HEK293 (cell line): ENCODE measurements around the gene RAB9B.
"Not testable (repeated sequence)": the region's sequence is repeated elsewhere in the genome, so short reads cannot be mapped to it uniquely, and the experiment has no call there.

ENCODE experiments used
- CTCF ChIA-PET: fragments of 350-600 bp; formaldehyde crosslinking; extraction: SDS; loops from one replicate; lab custom pipeline; 2021; ENCODE audit warnings: antibody characterized with exemption; lab: Yijun Ruan, JAX
- POLR2A ChIA-PET: fragments of 300-600 bp; formaldehyde crosslinking; extraction: SDS; loops from one replicate; lab custom pipeline; 2020; ENCODE audit warnings: antibody characterized with exemption, inconsistent platforms; lab: Yijun Ruan, JAX
- H3K27ac ChIP-seq: fragments of 200-500 bp; sonication (Bioruptor generic); 2 replicates; pipeline ENCODE4 v1.5.1; 2014; ENCODE audit warnings: low read depth, low read length, control low read depth, inconsistent platforms; ENCODE audit errors: extremely low read depth
- H3K36me3 ChIP-seq, 2 experiments: fragments of 200-500 bp in 1 of 2; sonication (Bioruptor generic) in 1 of 2; 1 replicate in 1 of 2; 2 replicates in 1 of 2; pipeline ENCODE4 v1.5.1; 2014 to 2017; ENCODE audit warnings: inconsistent platforms in 2 of 2, low read length in 2 of 2; ENCODE audit not compliant: control insufficient read depth in 2 of 2, insufficient read depth in 1 of 2
- H3K4me1 ChIP-seq: fragments of 200-500 bp; sonication (Bioruptor generic); 2 replicates; pipeline ENCODE4 v1.5.1; 2014; ENCODE audit warnings: mild to moderate bottlenecking, low read length, inconsistent platforms; ENCODE audit not compliant: control insufficient read depth, insufficient read depth
- H3K4me3 ChIP-seq: 2 replicates; pipeline ENCODE4 v1.5.1; 2011; ENCODE audit warnings: low read depth, mild to moderate bottlenecking, control low read depth, low read length, moderate library complexity
- H3K9me3 ChIP-seq: fragments of 200-500 bp; sonication (Bioruptor generic); 2 replicates; pipeline ENCODE4 v1.5.1; 2014; ENCODE audit warnings: low read depth, low read length, inconsistent platforms; ENCODE audit not compliant: control insufficient read depth, insufficient read depth
- ELK4 ChIP-seq: IDR thresholded peaks from 2 replicates; pipeline ENCODE4 v1.6.1; 2011; ENCODE audit warnings: mild to moderate bottlenecking, low read depth, low read length, borderline replicate concordance
- GLIS1 ChIP-seq: fragments of 450-650 bp; formaldehyde crosslinking; IDR thresholded peaks from 2 replicates; pipeline ENCODE4 v1.5.1; 2016; ENCODE audit warnings: missing biosample characterization, missing genetic modification characterization
- KLF1 ChIP-seq: fragments of 450-650 bp; formaldehyde crosslinking; IDR thresholded peaks from 2 replicates; pipeline ENCODE4 v1.5.1; 2016; ENCODE audit warnings: missing biosample characterization, missing genetic modification characterization
- OSR2 ChIP-seq: fragments of 450-650 bp; formaldehyde crosslinking; IDR thresholded peaks from 2 replicates; pipeline ENCODE4 v1.5.1; 2016; ENCODE audit warnings: missing biosample characterization, missing genetic modification characterization
- PRDM1 ChIP-seq: fragments of 450-650 bp; formaldehyde crosslinking; IDR thresholded peaks from 2 replicates; pipeline ENCODE4; 2016; ENCODE audit warnings: missing biosample characterization, missing genetic modification characterization
- PRDM10 ChIP-seq: fragments of 450-650 bp; formaldehyde crosslinking; IDR thresholded peaks from 2 replicates; pipeline ENCODE4 v1.5.1; 2016; ENCODE audit warnings: missing biosample characterization, missing genetic modification characterization
- PRDM6 ChIP-seq: fragments of 450-650 bp; formaldehyde crosslinking; IDR thresholded peaks from 2 replicates; pipeline ENCODE4 v1.5.1; 2017; ENCODE audit warnings: missing biosample characterization, missing genetic modification characterization
- ZNF146 ChIP-seq: fragments of 450-650 bp; formaldehyde crosslinking; IDR thresholded peaks from 2 replicates; pipeline ENCODE4 v1.5.1; 2016; ENCODE audit warnings: missing biosample characterization, missing genetic modification characterization
- ZNF157 ChIP-seq: fragments of 450-650 bp; formaldehyde crosslinking; IDR thresholded peaks from 2 replicates; pipeline ENCODE4 v1.5.1; 2016; ENCODE audit warnings: missing biosample characterization, missing genetic modification characterization
- ZNF24 ChIP-seq: fragments of 450-650 bp; formaldehyde crosslinking; IDR thresholded peaks from 2 replicates; pipeline ENCODE4 v1.5.1; 2016; ENCODE audit warnings: missing biosample characterization, missing genetic modification characterization
- ZNF280D ChIP-seq: fragments of 450-650 bp; formaldehyde crosslinking; IDR thresholded peaks from 2 replicates; pipeline ENCODE4 v1.5.1; 2016; ENCODE audit warnings: missing biosample characterization, missing genetic modification characterization
- ZNF560 ChIP-seq: fragments of 450-650 bp; formaldehyde crosslinking; IDR thresholded peaks from 2 replicates; pipeline ENCODE4 v1.5.1; 2017; ENCODE audit warnings: missing biosample characterization, missing genetic modification characterization, borderline replicate concordance
- ZNF707 ChIP-seq: fragments of 450-650 bp; formaldehyde crosslinking; IDR thresholded peaks from 2 replicates; pipeline ENCODE4 v1.5.1; 2016; ENCODE audit warnings: missing biosample characterization, missing genetic modification characterization
- ZNF768 ChIP-seq: fragments of 450-650 bp; formaldehyde crosslinking; IDR thresholded peaks from 2 replicates; pipeline ENCODE4 v1.5.1; 2018; ENCODE audit warnings: missing biosample characterization, mild to moderate bottlenecking, missing genetic modification characterization
- TF ChIP-seq, protein P1 (sequence below): fragments of 450-650 bp; IDR thresholded peaks from 2 replicates; pipeline ENCODE4 v1.5.1; 2018; ENCODE audit warnings: missing biosample characterization, mild to moderate bottlenecking, missing genetic modification characterization
- TF ChIP-seq, protein P2 (sequence below): fragments of 450-650 bp; formaldehyde crosslinking; IDR thresholded peaks from 2 replicates; pipeline ENCODE4 v1.5.1; 2016; ENCODE audit warnings: missing biosample characterization, missing genetic modification characterization

RAB9B gene

GRCh38 chrX:103817101-103817500 is 15.0 kb downstream of the RAB9B start:
- POLR2A ChIA-PET: not testable (repeated sequence)

GRCh38 chrX:103811858-103812257 is 20.2 kb downstream of the RAB9B start:
- Histone ChIP-seq H3K36me3 (no peaks in the 10 kb centered on the region), H3K9me3 (no peaks in the 10 kb centered on the region), H3K4me3 (no peak overlapping the region), H3K27ac (no peak overlapping the region), H3K4me1 (no peaks in the 10 kb centered on the region)
- TF ChIP-seq, protein P1, sequence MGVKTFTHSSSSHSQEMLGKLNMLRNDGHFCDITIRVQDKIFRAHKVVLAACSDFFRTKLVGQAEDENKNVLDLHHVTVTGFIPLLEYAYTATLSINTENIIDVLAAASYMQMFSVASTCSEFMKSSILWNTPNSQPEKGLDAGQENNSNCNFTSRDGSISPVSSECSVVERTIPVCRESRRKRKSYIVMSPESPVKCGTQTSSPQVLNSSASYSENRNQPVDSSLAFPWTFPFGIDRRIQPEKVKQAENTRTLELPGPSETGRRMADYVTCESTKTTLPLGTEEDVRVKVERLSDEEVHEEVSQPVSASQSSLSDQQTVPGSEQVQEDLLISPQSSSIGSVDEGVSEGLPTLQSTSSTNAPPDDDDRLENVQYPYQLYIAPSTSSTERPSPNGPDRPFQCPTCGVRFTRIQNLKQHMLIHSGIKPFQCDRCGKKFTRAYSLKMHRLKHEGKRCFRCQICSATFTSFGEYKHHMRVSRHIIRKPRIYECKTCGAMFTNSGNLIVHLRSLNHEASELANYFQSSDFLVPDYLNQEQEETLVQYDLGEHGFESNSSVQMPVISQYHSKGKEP (tag by site-specific recombination): no peak
- TF ChIP-seq PRDM1 (tag by site-specific recombination) (0 out of 2 replicates have a peak, but pooled peaks have one; percentile 11), ZNF146 (tag by site-specific recombination) (no peak)
- POLR2A ChIA-PET: no interaction called here
- CTCF ChIA-PET: interaction anchor here (0.6 to 1.5 kb wide), 6 partner anchors 12 to 636 kb away, joined by 3 to 6 read pairs (median 3); no protein-coding TSS in a partner anchor

More at GRCh38 chrX:103817101-103817500, 15.0 kb downstream of the RAB9B start:
- peak; percentile 98 for TF ChIP-seq ZNF146 (tag by site-specific recombination)
- peak; percentile 92 for TF ChIP-seq ZNF280D (tag by site-specific recombination)
- not testable (repeated sequence) for H3K27ac ChIP-seq, H3K36me3 ChIP-seq, H3K4me3 ChIP-seq, H3K9me3 ChIP-seq, H3K4me1 ChIP-seq
- CTCF ChIA-PET: interaction anchor here (0.7 to 3.9 kb wide), 14 partner anchors 9 to 284 kb away, joined by 3 to 19 read pairs (median 4); partner anchors contain the start of gene TMEM31

GRCh38 chrX:103806862-103807474 is 25.1 kb downstream of the RAB9B start:
- Histone ChIP-seq H3K4me1 (no peaks in the 10 kb centered on the region), H3K36me3 (no peaks in the 10 kb centered on the region), H3K4me3 (no peak overlapping the region), H3K9me3 (no peaks in the 10 kb centered on the region), H3K27ac (no peak overlapping the region)
- POLR2A ChIA-PET: no interaction called here
- CTCF ChIA-PET: interaction anchor here (1.7 to 1.8 kb wide), 2 partner anchors 10 to 95 kb away, joined by 5 read pairs; no protein-coding TSS in a partner anchor
- TF ChIP-seq ZNF707 (tag by site-specific recombination) (no peak), ZNF768 (tag by site-specific recombination) (no peak), KLF1 (tag by site-specific recombination) (no peak), ZNF560 (tag by site-specific recombination) (no peak), ZNF157 (tag by site-specific recombination) (no peak), PRDM6 (tag by site-specific recombination) (no peak), ZNF24 (tag by site-specific recombination) (no peak), ELK4 (no peak), GLIS1 (tag by site-specific recombination) (no peak), OSR2 (tag by site-specific recombination) (no peak), PRDM10 (tag by site-specific recombination) (no peak)
- TF ChIP-seq, protein P2, sequence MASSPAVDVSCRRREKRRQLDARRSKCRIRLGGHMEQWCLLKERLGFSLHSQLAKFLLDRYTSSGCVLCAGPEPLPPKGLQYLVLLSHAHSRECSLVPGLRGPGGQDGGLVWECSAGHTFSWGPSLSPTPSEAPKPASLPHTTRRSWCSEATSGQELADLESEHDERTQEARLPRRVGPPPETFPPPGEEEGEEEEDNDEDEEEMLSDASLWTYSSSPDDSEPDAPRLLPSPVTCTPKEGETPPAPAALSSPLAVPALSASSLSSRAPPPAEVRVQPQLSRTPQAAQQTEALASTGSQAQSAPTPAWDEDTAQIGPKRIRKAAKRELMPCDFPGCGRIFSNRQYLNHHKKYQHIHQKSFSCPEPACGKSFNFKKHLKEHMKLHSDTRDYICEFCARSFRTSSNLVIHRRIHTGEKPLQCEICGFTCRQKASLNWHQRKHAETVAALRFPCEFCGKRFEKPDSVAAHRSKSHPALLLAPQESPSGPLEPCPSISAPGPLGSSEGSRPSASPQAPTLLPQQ (tag by site-specific recombination): no peak
